Measurements from ENCODE around the gene TJP1. TPM values are rescaled to one million over a fixed set of nuclear protein-coding genes. Genes with fewer than 3 reads are reported as not detected.

TJP1 gene
- total RNA-seq, 2 donors from 2014 or later, result 131 to 145 TPM

GRCh38 chr15:29686079-29686425, 136.2 kb downstream of the TJP1 start:
- DNase-seq, result no peak
- 90 to 94% methylated on average over 3 to 4 of the region's 4 CpGs for WGBS, 2 experiments (ENCODE audit: insufficient coverage in 1 of 2, insufficient read length in 1 of 2)
- H3K4me3 Mint-ChIP-seq, result no peak overlapping the region

GRCh38 chr15:29685156-29686078, 136.9 kb downstream of the TJP1 start:
- no peaks in the 10 kb centered on the region for H3K36me3 ChIP-seq (ENCODE audit: control insufficient read depth, insufficient read depth, low read length)
- Mint-ChIP-seq H3K9me3 (peaks cover 2% of the 10 kb centered on the region), H3K27ac (no peak overlapping the region), H3K4me1 (no peaks in the 10 kb centered on the region), H3K27me3 (ENCODE audit: insufficient read depth) (peaks cover 4% of the 10 kb centered on the region), H3K4me3 (no peak overlapping the region), H3K36me3 (ENCODE audit: low read depth) (no peaks in the 10 kb centered on the region)
- WGBS, 2 experiments (ENCODE audit: insufficient coverage in 1 of 2, insufficient read length in 1 of 2), result 91 to 97% methylated on average over 9 to 20 of the region's 20 CpGs
- no peak for TF ChIP-seq CTCF (conservative IDR thresholded peaks at IDR 0.05)
- H3K4me3 ChIP-seq (ENCODE audit: low read length), result no peak overlapping the region
- DNase-seq, result no peak
- no peak overlapping the region for H3K9ac ChIP-seq (ENCODE audit: extremely low read depth, low read length, poor library complexity, severe bottlenecking)
- no peaks in the 10 kb centered on the region for H3K9me3 ChIP-seq (ENCODE audit: control insufficient read depth, low read length)
- no peaks in the 10 kb centered on the region for H3K27me3 ChIP-seq (ENCODE audit: control insufficient read depth, insufficient read depth, low read length, poor library complexity, severe bottlenecking)
- no peak overlapping the region for H3K27ac ChIP-seq (ENCODE audit: low read depth, low read length)
- no peaks in the 10 kb centered on the region for H3K4me1 ChIP-seq (ENCODE audit: control insufficient read depth, insufficient read depth, low read length)

More at GRCh38 chr15:29686079-29686425, 136.2 kb downstream of the TJP1 start:
- TF ChIP-seq CTCF (conservative IDR thresholded peaks at IDR 0.05), result no peak
- Mint-ChIP-seq H3K4me1 (no peaks in the 10 kb centered on the region), H3K27ac (no peak overlapping the region), H3K27me3 (ENCODE audit: insufficient read depth) (peaks cover 4% of the 10 kb centered on the region), H3K36me3 (ENCODE audit: low read depth) (no peaks in the 10 kb centered on the region), H3K9me3 (peaks cover 2% of the 10 kb centered on the region)
- H3K9ac ChIP-seq (ENCODE audit: extremely low read depth, low read length, poor library complexity, severe bottlenecking), result no peak overlapping the region
- H3K9me3 ChIP-seq (ENCODE audit: control insufficient read depth, low read length), result no peaks in the 10 kb centered on the region
- no peaks in the 10 kb centered on the region for H3K27me3 ChIP-seq (ENCODE audit: control insufficient read depth, insufficient read depth, low read length, poor library complexity, severe bottlenecking)
- no peak overlapping the region for H3K4me3 ChIP-seq (ENCODE audit: low read length)
- H3K27ac ChIP-seq (ENCODE audit: low read depth, low read length), result no peak overlapping the region
- H3K4me1 ChIP-seq (ENCODE audit: control insufficient read depth, insufficient read depth, low read length), result no peaks in the 10 kb centered on the region
- no peaks in the 10 kb centered on the region for H3K36me3 ChIP-seq (ENCODE audit: control insufficient read depth, insufficient read depth, low read length)

GRCh38 chr15:29682781-29683180, 139.5 kb downstream of the TJP1 start:
- peaks cover 2% of the 10 kb centered on the region for H3K4me1 Mint-ChIP-seq
- no peaks in the 10 kb centered on the region for H3K9me3 ChIP-seq (ENCODE audit: control insufficient read depth, low read length)

More at GRCh38 chr15:29682781-29683180, 139.5 kb downstream of the TJP1 start:
- H3K4me3 Mint-ChIP-seq, result no peak overlapping the region
- WGBS, 2 experiments (ENCODE audit: insufficient coverage in 1 of 2, insufficient read length in 1 of 2), result 85 to 93% methylated on average over 3 of the region's 3 CpGs
- Histone ChIP-seq H3K9ac (ENCODE audit: extremely low read depth, low read length, poor library complexity, severe bottlenecking) (no peak overlapping the region), H3K27me3 (ENCODE audit: control insufficient read depth, insufficient read depth, low read length, poor library complexity, severe bottlenecking) (no peaks in the 10 kb centered on the region), H3K4me3 (ENCODE audit: low read length) (no peak overlapping the region), H3K4me1 (ENCODE audit: control insufficient read depth, insufficient read depth, low read length) (no peaks in the 10 kb centered on the region), H3K36me3 (ENCODE audit: control insufficient read depth, insufficient read depth, low read length) (no peaks in the 10 kb centered on the region), H3K27ac (ENCODE audit: low read depth, low read length) (no peak overlapping the region)
- peaks cover 2% of the 10 kb centered on the region for H3K9me3 Mint-ChIP-seq
- peaks cover 3% of the 10 kb centered on the region for H3K27me3 Mint-ChIP-seq (ENCODE audit: insufficient read depth)
- no peak for DNase-seq
- H3K27ac Mint-ChIP-seq, result no peak overlapping the region
- no peaks in the 10 kb centered on the region for H3K36me3 Mint-ChIP-seq (ENCODE audit: low read depth)
- TF ChIP-seq CTCF (conservative IDR thresholded peaks at IDR 0.05), result no peak
